H1 (cell line): Measurements from ENCODE around the gene FBXL12. TPM values are rescaled to one million over a fixed set of nuclear protein-coding genes. Genes with fewer than 3 reads are reported as not detected.

ENCODE experiments used
- CTCF ChIA-PET: fragments of 300-600 bp; sonication (Branson Sonifier 250); formaldehyde crosslinking; loops from one replicate; lab custom pipeline; 2021; ENCODE audit not compliant: partially characterized antibody; lab: Charles Lee
- POLR2A ChIA-PET: fragments of 300-600 bp; sonication (Branson Sonifier 250); formaldehyde crosslinking; loops from one replicate; lab custom pipeline; 2021; ENCODE audit warnings: inconsistent platforms; ENCODE audit not compliant: partially characterized antibody; lab: Charles Lee
- DNase-seq, 2 experiments: peaks; one replicate each; pipeline versions ENCODE4 v3.0.0 to v3.0.0-alpha.2; 2010 to 2022; ENCODE audit warnings: low spot score in 2 of 2, low read depth in 1 of 2, mixed read lengths in 1 of 2
- FAIRE-seq: peaks from 2 replicates; lab custom pipeline; 2011; peaks lifted over from hg19 to GRCh38; lab: Jason Lieb, UNC
- H2AFZ ChIP-seq: 2 replicates; pipeline ENCODE4 v1.8.1; 2012; ENCODE audit warnings: low read length, inconsistent platforms
- H2AK5ac ChIP-seq: 2 replicates; pipeline ENCODE4 v1.6.1; 2013; ENCODE audit warnings: low read depth, low read length
- H2BK120ac ChIP-seq: replicated peaks from 2 replicates; pipeline ENCODE3; 2013; ENCODE audit warnings: low read depth, low read length, inconsistent platforms
- H2BK12ac ChIP-seq: 2 replicates; pipeline ENCODE4 v1.6.1; 2013; ENCODE audit warnings: low read depth, low read length
- H2BK15ac ChIP-seq: 2 replicates; pipeline ENCODE4 v1.6.1; 2013; ENCODE audit warnings: low read length
- H2BK20ac ChIP-seq: 2 replicates; pipeline ENCODE4 v1.6.1; 2013; ENCODE audit warnings: low read length
- H2BK5ac ChIP-seq: 2 replicates; pipeline ENCODE4 v1.6.1; 2013; ENCODE audit warnings: low read depth, low read length
- H3K14ac ChIP-seq: 2 replicates; pipeline ENCODE4 v1.6.1; 2013; ENCODE audit warnings: inconsistent platforms; ENCODE audit not compliant: insufficient read length
- H3K18ac ChIP-seq: 2 replicates; pipeline ENCODE4 v1.6.1; 2013; ENCODE audit warnings: low read length; ENCODE audit errors: extremely low read depth
- H3K23ac ChIP-seq: 2 replicates; pipeline ENCODE4 v1.6.1; 2013; ENCODE audit warnings: inconsistent platforms; ENCODE audit not compliant: insufficient read length
- H3K23me2 ChIP-seq: 2 replicates; pipeline ENCODE4 v1.6.1; 2013; ENCODE audit warnings: low read depth, low read length
- H3K27ac ChIP-seq: 2 replicates; pipeline ENCODE4 v1.6.1; 2011; ENCODE audit warnings: low read depth, low read length, inconsistent platforms
- H3K27me3 ChIP-seq, 4 experiments: replicated peaks in 1 of 4; 1 replicate in 1 of 4; 2 replicates in 3 of 4; pipeline versions ENCODE4 v1.6.1 to v1.8.1; 2011 to 2013; ENCODE audit warnings: low read length in 3 of 4, mild to moderate bottlenecking in 3 of 4, inconsistent platforms in 2 of 4, mixed read lengths in 2 of 4, moderate library complexity in 1 of 4; ENCODE audit not compliant: control insufficient read depth in 3 of 4, insufficient read depth in 3 of 4; ENCODE audit errors: extremely low read depth in 1 of 4
- H3K36me3 ChIP-seq, 4 experiments: 2 replicates each; pipeline versions ENCODE4 v1.6.1 to v1.8.1; 2011 to 2013; ENCODE audit warnings: mild to moderate bottlenecking in 4 of 4, low read length in 3 of 4, moderate library complexity in 2 of 4, control low read depth in 1 of 4, inconsistent platforms in 1 of 4; ENCODE audit not compliant: insufficient read depth in 4 of 4, control insufficient read depth in 2 of 4
- H3K4ac ChIP-seq: replicated peaks from 2 replicates; pipeline ENCODE3; 2013; ENCODE audit warnings: low read length, low read depth, mixed read lengths, inconsistent platforms; ENCODE audit not compliant: insufficient read length
- H3K4me1 ChIP-seq, 4 experiments: replicated peaks in 1 of 4; 1 replicate in 1 of 4; 2 replicates in 3 of 4; pipeline versions ENCODE4 v1.6.1 to v1.8.1; 2011 to 2013; ENCODE audit warnings: low read length in 3 of 4, inconsistent platforms in 2 of 4, mixed read lengths in 1 of 4; ENCODE audit not compliant: insufficient read depth in 4 of 4, control insufficient read depth in 3 of 4
- H3K4me2 ChIP-seq, 2 experiments: 2 replicates each; pipeline versions ENCODE4 v1.6.1 to v1.8.1; 2011 to 2013; ENCODE audit warnings: low read depth in 2 of 2, low read length in 2 of 2, control low read depth in 1 of 2, inconsistent platforms in 1 of 2, mild to moderate bottlenecking in 1 of 2; ENCODE audit not compliant: insufficient read depth in 1 of 2
- H3K4me3 ChIP-seq, 4 experiments: fragments of 200-600, 300-600 bp in 1 of 4; sonication (generic), shearing (Covaris generic), sonication (Bioruptor Twin) in 1 of 4; 2 replicates each; pipeline versions ENCODE4 v1.5.1 to v1.8.1; 2011 to 2016; ENCODE audit warnings: low read length in 4 of 4, low read depth in 3 of 4, control low read depth in 2 of 4, inconsistent platforms in 2 of 4, mild to moderate bottlenecking in 2 of 4, mixed read lengths in 1 of 4, moderate library complexity in 1 of 4; ENCODE audit not compliant: insufficient read depth in 2 of 4; ENCODE audit errors: extremely low read depth in 1 of 4
- H3K56ac ChIP-seq: replicated peaks from 2 replicates; pipeline ENCODE3; 2013; ENCODE audit warnings: low read depth, mild to moderate bottlenecking, mixed read lengths, low read length, inconsistent platforms; ENCODE audit not compliant: insufficient read length
- H3K79me1 ChIP-seq: 2 replicates; pipeline ENCODE4 v1.6.1; 2013; ENCODE audit warnings: low read depth, low read length, control low read depth
- H3K79me2 ChIP-seq, 2 experiments: 2 replicates each; pipeline versions ENCODE4 v1.6.1 to v1.8.1; 2012 to 2013; ENCODE audit warnings: low read length in 2 of 2, mild to moderate bottlenecking in 2 of 2, inconsistent platforms in 1 of 2; ENCODE audit not compliant: insufficient read depth in 2 of 2, control insufficient read depth in 1 of 2
- H3K9ac ChIP-seq, 4 experiments: replicated peaks in 1 of 4; 1 replicate in 1 of 4; 2 replicates in 3 of 4; pipeline versions ENCODE4 v1.6.1 to v1.8.1; 2011 to 2013; ENCODE audit warnings: low read depth in 3 of 4, low read length in 3 of 4, control low read depth in 2 of 4, mild to moderate bottlenecking in 2 of 4, moderate library complexity in 2 of 4, inconsistent platforms in 1 of 4; ENCODE audit errors: extremely low read depth in 1 of 4
- H3K9me3 ChIP-seq, 2 experiments: 2 replicates each; pipeline versions ENCODE4 v1.6.1 to v1.8.1; 2012 to 2013; ENCODE audit warnings: mild to moderate bottlenecking in 2 of 2, moderate library complexity in 2 of 2, control low read depth in 1 of 2, inconsistent platforms in 1 of 2, low read depth in 1 of 2, low read length in 1 of 2, mixed read lengths in 1 of 2; ENCODE audit not compliant: insufficient read depth in 2 of 2
- H4K20me1 ChIP-seq, 2 experiments: replicated peaks in 1 of 2; 2 replicates each; pipeline versions ENCODE3 to v1.8.1; 2011 to 2013; ENCODE audit warnings: inconsistent platforms in 2 of 2, low read length in 2 of 2, mild to moderate bottlenecking in 1 of 2; ENCODE audit not compliant: insufficient read depth in 2 of 2, control insufficient read depth in 1 of 2
- H4K5ac ChIP-seq: 2 replicates; pipeline ENCODE4 v1.6.1; 2013; ENCODE audit warnings: low read length, low read depth, mixed read lengths, inconsistent platforms; ENCODE audit not compliant: insufficient read length
- H4K8ac ChIP-seq: 2 replicates; pipeline ENCODE4 v1.8.0; 2013; ENCODE audit warnings: mild to moderate bottlenecking, moderate library complexity, low read length, inconsistent platforms; ENCODE audit not compliant: insufficient read depth; ENCODE audit errors: extremely low read depth
- H4K91ac ChIP-seq: replicated peaks from 2 replicates; pipeline ENCODE3; 2013; ENCODE audit warnings: low read length, mixed read lengths, inconsistent platforms; ENCODE audit not compliant: insufficient read length
- ASH2L ChIP-seq: fragments of 200-600, 300-600 bp; sonication (generic); IDR thresholded peaks from one replicate; pipeline ENCODE4 v1.7.1; 2017; ENCODE audit warnings: low read length
- CREB1 ChIP-seq: IDR thresholded peaks from 2 replicates; pipeline ENCODE4 v1.6.1; 2012; ENCODE audit warnings: inconsistent platforms
- EGR1 ChIP-seq: IDR thresholded peaks from 2 replicates; pipeline ENCODE4 v1.6.1; 2011; ENCODE audit warnings: low read depth, low read length, borderline replicate concordance
- JUND ChIP-seq: IDR thresholded peaks from 2 replicates; pipeline ENCODE4 v1.6.1; 2011; ENCODE audit warnings: mild to moderate bottlenecking, improper control_type of control experiment, low read length
- KDM4A ChIP-seq: IDR thresholded peaks from one replicate; pipeline ENCODE4 v1.7.1; 2012; ENCODE audit warnings: low read depth, mild to moderate bottlenecking, moderate library complexity, low read length, inconsistent platforms; ENCODE audit not compliant: severe bottlenecking
- MAFK ChIP-seq: IDR thresholded peaks from 2 replicates; pipeline ENCODE4 v1.6.1; 2012; ENCODE audit warnings: low read depth, mild to moderate bottlenecking, improper control_type of control experiment, low read length
- RFX5 ChIP-seq: IDR thresholded peaks from 2 replicates; pipeline ENCODE4 v1.6.1; 2011; ENCODE audit warnings: low read depth, low read length, improper control_type of control experiment, borderline replicate concordance
- SIN3A ChIP-seq, 2 experiments: IDR thresholded peaks in 1 of 2; conservative IDR thresholded peaks in 1 of 2; 2 replicates each; pipeline ENCODE4 v1.6.1; 2011 to 2012; ENCODE audit warnings: low read length in 2 of 2, improper control_type of control experiment in 1 of 2, low read depth in 1 of 2, mild to moderate bottlenecking in 1 of 2
- SP2 ChIP-seq: IDR thresholded peaks from 2 replicates; pipeline ENCODE4 v1.6.1; 2012; ENCODE audit warnings: mild to moderate bottlenecking, low read length, inconsistent platforms
- SP4 ChIP-seq: IDR thresholded peaks from 2 replicates; pipeline ENCODE4 v1.6.1; 2012; ENCODE audit warnings: low read length, inconsistent platforms
- TAF7 ChIP-seq: optimal IDR thresholded peaks from 2 replicates; pipeline ENCODE3; 2011; ENCODE audit warnings: low read depth, mild to moderate bottlenecking, inconsistent platforms, low read length, moderate library complexity, borderline replicate concordance
- WGBS, 2 experiments: shearing (Covaris generic) in 1 of 2; methylation state at CpG; one replicate each; pipeline versions ENCODE4 v1.1.6 to v1.1.7; 2013 to 2015; ENCODE audit warnings: low lambda C conversion rate in 2 of 2, mixed read lengths in 2 of 2, inconsistent platforms in 1 of 2, low coverage in 1 of 2, missing lambda C conversion rate in 1 of 2; ENCODE audit not compliant: insufficient replicate concordance in 2 of 2, insufficient coverage in 1 of 2, insufficient read length in 1 of 2; ENCODE audit errors: extremely low coverage in 1 of 2, missing lambda C conversion rate in 1 of 2; 5-methylcytosine and 5-hydroxymethylcytosine counted together
- polyA plus RNA-seq, 7 experiments: library from polyadenylated mRNA; depleted of rRNA in 3 of 7; stranded (reverse) in 5 of 7; unstranded in 2 of 7; fragments of >200 nt in 5 of 7; fragments of 200-250 nt in 2 of 7; gene quantifications; 1 replicate in 5 of 7; 2 replicates in 1 of 7; 4 replicates in 1 of 7; pipeline versions ENCODE4 v1.2.1 to v1.2.3, GENCODE V29; 2011 to 2013; ENCODE audit warnings: missing spikeins in 2 of 7, mixed read lengths in 2 of 7
- total RNA-seq: library from RNA; stranded (reverse); fragmentation: NEBNext Ultra II Directional; extraction: Animal tissue kit (Norgen Biotek cat#: 25700); gene quantifications from 2 replicates; pipeline ENCODE4 v1.2.1, GENCODE V29; 2021

FBXL12 gene
- total and polyA plus RNA-seq, 2 of the 8 experiments (the other 6 are each of a cell fraction or from before 2014, with no cell fraction given) = 24.6 to 62.3 TPM

- 6% methylated on average over 20 of the region's 73 CpGs; no CpG with 5 or more reads in 1 of the 2 experiments for WGBS, 2 experiments
- peak; percentile 98 for DNase-seq
- no peaks in the 10 kb centered on the region for H3K27me3 ChIP-seq
- no peak within 1 kb of the TSS for H3K23ac ChIP-seq
- H3K36me3 ChIP-seq = peaks cover 4 to 15% (median 8%) of the 10 kb centered on the region in 4 experiments; a peak in 7 of 8 replicates
- peaks cover 14% of the 10 kb centered on the region for H3K79me1 ChIP-seq
- H3K9ac ChIP-seq = peak within 1 kb of the TSS; percentile 71 to 94 (median 76)
- peaks cover 4 to 16% of the 10 kb centered on the region in 2 experiments for H4K20me1 ChIP-seq
- peak within 1 kb of the TSS; percentile 72 to 88 for H3K4me2 ChIP-seq
- H3K27ac ChIP-seq = 0 out of 2 replicates have a peak within 1 kb of the TSS, but pooled peaks have one; percentile 65
- H3K18ac ChIP-seq = no peak within 1 kb of the TSS; the same call in 1 of the 2 replicates
- H3K4me1 ChIP-seq = peaks cover 0 to 4% (median 1%) of the 10 kb centered on the region in 4 experiments; a peak in 3 of 7 replicates
- no peaks in the 10 kb centered on the region for H3K9me3 ChIP-seq
- no peak within 1 kb of the TSS for H4K5ac ChIP-seq
- peaks cover 5 to 21% of the 10 kb centered on the region in 2 experiments for H3K79me2 ChIP-seq
- H2AK5ac ChIP-seq = no peak within 1 kb of the TSS
- FAIRE-seq = peak; percentile 13
- H3K14ac ChIP-seq = no peak within 1 kb of the TSS
- H2BK12ac ChIP-seq = no peak within 1 kb of the TSS
- ChIA-PET CTCF (interaction anchor here (0.6 to 1.4 kb wide), 4 partner anchors 10 to 312 kb away, joined by 3 to 5 read pairs (median 4); no protein-coding TSS in a partner anchor), POLR2A (interaction anchor here (0.6 to 2.1 kb wide), 7 partner anchors 9 to 1260 kb away, joined by 3 to 6 read pairs (median 3); no protein-coding TSS in a partner anchor)
- no peak within 1 kb of the TSS for H3K4ac ChIP-seq
- H2BK20ac ChIP-seq = no peak within 1 kb of the TSS
- H4K8ac ChIP-seq = peak within 1 kb of the TSS; percentile 78; the same call in 1 of the 2 replicates
- no peak within 1 kb of the TSS for H2AFZ ChIP-seq
- peak within 1 kb of the TSS; percentile 64 to 84 (median 74) for H3K4me3 ChIP-seq
- peaks cover 6% of the 10 kb centered on the region; the same call in 1 of the 2 replicates for H3K23me2 ChIP-seq
- H3K56ac ChIP-seq = peak within 1 kb of the TSS; percentile 12
- H2BK5ac ChIP-seq = no peak within 1 kb of the TSS
- no peak within 1 kb of the TSS for H2BK120ac ChIP-seq
- no peak within 1 kb of the TSS for H4K91ac ChIP-seq
- H2BK15ac ChIP-seq = no peak within 1 kb of the TSS
- TF ChIP-seq JUND (0 out of 2 replicates have a peak, but pooled peaks have one; percentile 5), EGR1 (no peak), CREB1 (peak; percentile 95), SP2 (peak; percentile 63), RFX5 (no peak), MAFK (no peak), SP4 (peak; percentile 91), ASH2L (no peak), SIN3A (conservative IDR thresholded peaks at IDR 0.05 in 1 of 2, IDR thresholded peaks at IDR 0.05 in 1 of 2; ENCODE audit: low read depth in 1 of 2, low read length in 2 of 2) (peak in 1 of 2 experiments; percentile 64; a peak in 1 of 4 replicates), KDM4A (peak; percentile 76), TAF7 (peak; percentile 41)
Observed at GRCh38 chr19:9834726-9835506, 16.0 kb upstream of the FBXL12 start, which contains the start of gene PIN1. Gene PIN1 (plus strand): TSS chr19:9835318. CDS start chr19:9835345, 27 bp downstream.
